Measurements from ENCODE around the gene CFAP46.

CFAP46 gene

DNA sequence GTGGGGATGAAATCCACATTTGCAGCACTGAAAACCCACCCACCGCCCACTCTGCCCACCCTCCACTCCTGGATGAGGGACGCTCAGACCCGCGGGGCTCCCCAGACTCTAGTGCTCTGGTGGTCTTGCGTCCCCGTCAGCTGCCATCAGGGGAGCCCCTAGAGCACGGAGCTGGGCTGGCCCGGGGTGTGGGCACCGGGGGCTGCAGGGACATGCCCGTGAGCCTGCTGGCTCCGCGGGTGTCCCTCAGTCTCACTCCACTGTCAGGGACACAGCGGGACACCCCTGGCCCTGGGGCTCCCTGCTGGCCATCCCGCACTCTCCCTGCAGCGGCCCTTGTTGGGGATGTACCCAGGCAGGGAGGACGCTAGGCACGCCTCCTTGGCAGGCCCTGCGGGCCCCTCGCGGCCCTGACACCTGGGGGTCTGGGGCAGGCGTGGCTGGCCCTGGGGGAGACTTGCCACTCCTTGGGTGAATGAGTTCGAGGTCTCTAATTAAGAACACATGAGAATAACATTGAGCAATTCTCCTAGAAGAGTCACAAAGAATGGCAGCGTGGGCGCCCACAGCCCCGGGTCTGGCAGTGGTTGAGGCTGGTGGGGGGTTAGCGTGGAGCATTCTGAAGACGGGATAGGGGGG lies 64.2 kb downstream of the CFAP46 start:
- no peak for DNase-seq

DNA sequence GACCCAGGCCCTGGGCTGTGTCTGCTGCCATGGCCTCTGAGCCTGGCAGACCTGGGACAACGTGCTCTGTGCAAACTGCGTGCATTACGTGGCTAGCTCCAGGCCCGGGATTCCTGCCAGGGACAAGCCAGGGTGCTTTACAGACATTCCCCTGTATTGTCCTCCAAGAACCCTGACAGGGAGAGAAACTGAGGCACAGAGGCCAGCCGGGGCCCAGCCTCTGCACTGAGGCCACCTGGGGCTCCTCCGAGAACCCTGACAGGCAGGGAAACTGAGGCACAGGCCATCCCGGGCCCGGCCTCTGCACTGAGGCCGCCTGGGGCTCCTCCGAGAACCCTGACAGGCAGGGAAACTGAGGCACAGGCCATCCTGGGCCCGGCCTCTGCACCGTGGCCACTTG lies 64.9 kb downstream of the CFAP46 start:
- DNase-seq = no peak

DNA sequence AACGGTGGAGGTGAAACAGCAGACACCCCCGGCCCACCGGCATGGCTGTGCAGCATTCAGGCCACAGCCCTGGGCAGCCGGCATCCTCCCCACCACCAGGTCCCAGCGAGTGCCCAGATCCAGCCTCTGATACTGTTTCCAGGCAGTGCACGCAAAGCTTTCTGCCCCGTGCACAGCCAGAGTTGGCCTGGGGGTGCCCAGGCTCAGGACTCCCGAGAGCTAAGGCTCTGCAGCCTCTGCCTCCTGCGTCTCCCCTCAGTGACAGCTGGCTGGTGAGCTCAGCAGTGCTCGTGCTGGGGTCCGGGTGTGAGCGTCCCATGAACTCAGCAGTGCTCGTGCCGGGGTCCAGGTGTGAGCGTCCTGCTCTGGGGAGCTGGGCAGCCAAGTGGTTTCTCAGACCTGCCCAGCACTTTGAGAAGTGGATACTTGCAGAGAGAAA lies 65.4 kb downstream of the CFAP46 start:
- DNase-seq = no peak

DNA sequence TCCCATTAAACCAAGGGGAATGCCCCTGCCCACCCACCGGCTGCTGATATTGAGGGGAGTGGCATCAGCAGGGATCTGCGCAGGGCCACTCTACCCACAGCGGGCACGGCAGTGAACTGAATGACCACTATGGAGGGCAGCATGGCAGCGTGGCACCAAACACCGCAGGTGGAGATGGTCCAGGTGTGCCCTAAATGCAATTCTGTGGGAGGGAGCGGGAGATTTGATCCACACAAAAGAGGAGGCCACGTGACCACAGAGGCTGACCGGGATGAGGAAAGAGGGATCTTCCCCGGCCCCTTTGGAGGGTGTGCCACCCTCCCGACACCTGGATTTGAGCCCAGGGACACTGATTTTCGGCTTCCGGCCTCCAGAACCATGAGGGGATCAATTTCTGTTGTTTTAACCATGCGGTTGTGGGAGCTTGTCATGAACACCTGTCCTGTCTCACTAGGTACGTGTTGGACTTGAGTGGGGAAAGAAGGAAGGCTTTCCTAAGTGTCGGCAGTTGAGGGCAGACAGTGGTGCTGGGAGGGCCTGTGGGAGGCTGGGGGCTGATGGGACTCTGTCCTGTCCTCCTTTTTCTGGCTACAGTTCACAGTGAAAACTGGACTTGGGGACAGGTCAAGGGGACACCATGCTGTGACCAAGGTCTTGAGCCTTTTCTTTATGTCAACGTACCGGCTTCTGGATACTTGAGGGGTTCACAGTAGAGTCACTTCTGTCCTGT lies 66.1 kb downstream of the CFAP46 start:
- no peak for DNase-seq

DNA sequence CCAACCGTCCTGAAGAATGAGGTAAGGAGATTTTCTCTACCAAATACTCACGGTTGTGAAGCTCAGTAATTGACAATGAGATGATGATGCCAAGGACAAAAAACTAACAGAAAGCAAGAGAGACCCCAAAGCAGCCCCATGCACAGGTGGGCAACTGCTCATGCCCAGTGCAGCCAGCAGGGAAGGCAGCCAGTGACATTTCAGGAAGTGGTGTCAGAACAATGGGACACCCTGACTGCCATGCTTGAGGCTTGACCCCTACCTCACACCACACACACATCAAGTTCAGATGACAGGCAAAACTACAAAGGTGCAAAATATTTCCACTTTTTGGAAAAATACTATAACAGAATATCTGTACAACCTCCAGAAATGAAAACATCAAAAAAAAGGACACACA lies 66.9 kb downstream of the CFAP46 start:
- no peak for DNase-seq

DNA sequence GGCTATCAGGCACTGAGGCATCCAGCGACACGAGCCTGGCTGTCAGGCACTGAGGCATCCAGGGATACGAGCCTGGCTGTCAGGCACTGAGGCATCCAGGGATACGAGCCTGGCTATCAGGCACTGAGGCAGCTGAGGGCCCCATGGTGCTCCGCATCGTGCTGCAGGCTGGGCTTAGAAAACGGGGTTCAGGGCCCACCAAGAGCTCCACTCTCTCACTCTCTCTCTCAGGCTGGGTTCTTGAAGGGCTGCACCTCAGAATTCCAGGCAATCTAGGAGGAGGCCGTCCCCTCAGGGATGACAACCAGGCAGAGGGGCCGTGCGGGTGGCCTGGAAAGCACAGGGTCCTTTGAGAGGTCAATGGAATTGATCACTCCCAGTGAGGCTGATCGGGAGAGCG lies 69.0 kb downstream of the CFAP46 start:
- no peak for DNase-seq

DNA sequence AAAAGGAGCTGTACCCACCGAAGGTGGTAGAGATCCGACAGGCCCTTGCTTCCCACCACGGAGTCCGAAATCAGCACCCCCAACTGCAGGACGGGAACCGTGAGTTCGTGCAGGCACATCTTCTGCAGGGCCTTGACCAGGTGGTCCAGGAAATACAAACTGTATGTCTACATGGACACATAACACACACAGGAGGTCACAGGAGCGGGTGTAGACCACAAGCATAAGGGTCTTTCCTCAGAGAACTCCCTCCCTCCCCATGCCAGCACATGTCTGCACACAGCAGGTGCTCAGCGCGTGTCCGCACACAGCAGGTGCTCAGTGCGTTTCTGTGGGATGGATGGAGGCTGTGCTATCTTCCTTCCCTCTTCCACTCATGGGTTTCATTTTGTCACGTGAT lies 69.7 kb downstream of the CFAP46 start:
- DNase-seq = no peak

DNA sequence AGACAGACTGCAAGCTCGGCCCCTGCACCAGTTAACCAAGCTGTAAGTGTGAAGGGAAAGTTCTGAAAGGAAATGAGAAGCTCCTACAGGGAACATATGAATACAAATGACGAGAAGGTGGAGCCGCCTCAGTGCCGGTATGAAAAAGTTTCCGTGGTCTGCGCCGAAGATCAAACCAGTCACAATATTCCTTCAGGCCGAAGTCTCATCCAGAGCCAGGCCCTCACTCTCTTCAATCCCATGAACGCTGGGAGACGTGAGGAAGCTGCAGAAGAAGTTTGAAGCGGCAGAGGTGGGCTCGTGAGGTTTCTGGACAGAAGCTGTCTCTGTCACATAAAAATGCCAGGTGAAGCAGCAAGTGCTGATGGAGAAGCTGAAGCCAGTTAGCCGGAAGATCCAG lies 71.9 kb downstream of the CFAP46 start:
- no peak for DNase-seq

DNA sequence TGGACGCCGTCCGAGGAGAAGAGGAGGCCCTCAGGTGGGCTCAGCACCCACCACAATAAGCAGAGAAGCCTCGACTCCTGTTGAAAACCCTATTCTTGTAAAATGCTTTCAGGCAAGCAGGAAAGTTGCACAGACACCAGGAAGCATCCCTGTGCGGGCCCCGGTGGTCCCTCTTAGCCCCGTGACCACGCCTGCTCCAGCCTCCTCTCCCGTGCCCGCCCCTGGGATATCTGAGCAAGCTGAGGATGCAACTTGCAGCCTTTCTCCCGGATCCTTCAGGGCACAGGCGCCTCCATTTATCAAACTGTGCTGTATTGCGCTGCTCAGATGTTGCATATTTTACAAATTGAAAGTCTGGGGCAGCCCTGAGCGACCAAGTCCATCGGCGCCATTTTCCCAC lies 72.7 kb downstream of the CFAP46 start:
- DNase-seq = no peak

DNA sequence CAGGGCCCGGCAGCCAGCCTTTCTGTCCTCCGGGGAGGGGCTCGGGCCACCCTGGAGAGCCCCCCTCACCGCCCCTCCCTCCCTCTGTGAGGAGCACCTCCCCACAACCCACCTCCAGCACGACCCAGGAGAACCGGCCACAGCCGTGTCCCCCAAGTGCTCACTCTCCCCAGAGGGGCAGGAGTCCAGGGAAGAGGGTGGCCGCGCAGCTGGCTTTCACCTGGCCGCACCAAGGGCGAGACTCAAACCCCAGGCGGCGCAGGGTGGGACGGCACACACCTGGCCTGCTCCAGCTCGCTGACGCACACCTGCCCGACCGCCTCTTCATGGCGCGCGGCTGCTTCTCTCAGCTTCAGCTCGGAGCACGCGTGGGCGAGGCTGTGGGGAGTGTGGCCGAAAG lies 73.4 kb downstream of the CFAP46 start:
- no peak for DNase-seq

DNA sequence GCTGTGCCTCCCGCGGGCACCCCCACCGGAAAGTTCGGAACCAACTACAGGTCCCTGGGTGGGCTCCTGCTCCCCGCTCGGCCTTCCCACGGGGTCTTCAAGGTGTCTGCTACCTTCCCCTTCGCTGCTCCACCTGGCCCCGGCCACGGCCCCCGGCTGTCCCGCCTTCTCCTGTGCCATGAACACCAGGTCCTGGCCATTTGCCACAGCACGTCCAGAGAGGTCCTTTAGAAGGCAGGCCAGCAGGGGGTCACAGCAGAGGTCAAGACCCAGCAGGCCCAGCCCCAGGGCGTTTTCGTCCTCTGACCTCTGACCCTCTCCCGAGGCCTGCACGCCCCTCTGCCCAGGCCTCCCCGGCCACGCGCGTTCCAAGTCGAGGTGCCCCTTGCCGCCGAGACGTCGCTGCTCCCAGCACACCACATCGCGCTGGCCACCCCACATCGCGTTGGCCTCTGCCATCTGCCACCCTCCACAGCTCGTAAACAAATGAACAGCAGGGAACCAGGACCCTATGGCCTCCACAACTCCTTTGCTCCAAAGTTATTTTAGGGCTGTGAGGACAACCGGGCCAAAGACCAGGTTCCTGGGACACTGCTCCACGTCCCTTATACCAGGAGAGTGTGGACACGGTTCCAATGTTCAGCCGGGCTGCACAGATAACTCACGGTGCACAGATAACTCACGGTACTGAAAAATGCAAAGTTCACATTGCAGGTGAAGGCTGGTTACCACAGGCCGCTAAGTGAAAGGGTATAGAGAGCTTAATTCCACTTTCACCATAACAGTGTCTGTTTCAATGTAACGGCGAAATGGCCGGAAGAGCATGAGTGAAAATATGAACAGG lies 74.3 kb downstream of the CFAP46 start:
- DNase-seq = no peak

DNA sequence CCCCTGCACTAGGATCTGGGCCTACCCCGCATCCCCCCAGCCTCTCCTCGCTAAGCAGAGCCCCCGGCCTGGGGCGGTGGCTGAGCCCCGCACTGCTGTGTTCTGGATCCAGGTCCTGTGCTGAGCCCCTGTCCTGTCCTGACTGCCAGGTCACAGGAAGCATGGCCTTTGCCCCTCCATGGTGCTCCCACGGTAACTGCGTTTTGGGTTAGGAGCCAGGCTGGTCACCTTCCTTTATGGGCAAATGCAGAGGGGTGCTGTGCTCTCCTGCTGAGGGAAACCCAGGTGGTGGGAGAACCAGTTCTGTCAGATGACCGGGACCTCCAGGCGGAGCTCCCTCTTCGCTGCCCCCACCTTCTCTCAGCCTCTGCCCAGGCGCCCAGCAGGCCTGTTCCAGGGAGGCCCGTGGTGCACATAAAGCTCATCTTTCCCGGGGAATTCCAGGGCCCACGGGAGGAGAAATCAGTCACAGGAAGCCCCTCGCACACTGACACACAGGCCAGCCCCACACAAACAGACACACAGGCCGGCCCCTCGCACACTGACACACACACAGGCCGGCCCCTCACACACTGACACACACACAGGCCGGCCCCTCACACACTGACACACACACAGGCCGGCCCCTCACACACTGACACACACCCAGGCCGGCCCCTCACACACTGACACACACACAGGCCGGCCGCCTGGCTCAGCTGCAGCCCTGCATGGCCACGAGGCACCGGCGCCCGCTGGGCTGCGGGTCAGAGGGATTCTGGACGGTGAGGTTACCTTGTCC lies 75.6 kb downstream of the CFAP46 start:
- DNase-seq = no peak

DNA sequence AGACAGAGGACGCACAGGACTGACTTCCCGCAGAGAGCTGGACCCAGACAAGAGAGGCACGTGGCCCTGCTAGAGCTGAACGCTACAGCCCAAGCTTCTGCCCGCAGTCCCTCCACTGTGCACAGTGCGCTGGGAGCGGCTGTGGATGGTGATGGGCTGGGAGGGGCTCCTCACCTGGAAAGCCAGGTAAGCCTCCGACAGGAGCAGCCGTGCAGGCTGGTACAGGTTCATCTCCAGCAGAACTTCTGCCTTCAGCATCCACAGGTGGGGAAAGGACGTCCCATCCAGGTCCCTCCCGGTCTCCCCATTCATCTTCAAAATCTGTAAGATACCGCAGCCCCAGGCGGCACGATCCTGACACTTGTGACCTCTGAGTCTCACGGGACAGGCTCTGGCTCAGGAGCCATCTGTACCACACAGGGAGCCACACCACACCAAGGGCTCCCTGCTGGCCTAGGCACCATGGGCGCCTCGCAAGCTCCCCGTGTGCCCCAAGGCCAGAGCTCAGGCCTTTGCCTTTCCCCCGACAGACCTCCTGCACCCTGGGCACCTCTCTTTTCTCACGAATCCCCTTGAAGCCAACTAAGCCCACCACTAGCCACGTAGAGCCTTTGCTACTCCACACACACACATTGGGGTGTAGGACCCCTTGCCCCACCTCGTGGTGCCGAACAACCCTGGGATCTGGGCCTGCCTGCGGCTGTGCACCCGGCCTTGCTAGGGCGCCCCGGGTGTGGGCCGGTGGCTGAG lies 76.3 kb downstream of the CFAP46 start:
- DNase-seq = no peak

DNA sequence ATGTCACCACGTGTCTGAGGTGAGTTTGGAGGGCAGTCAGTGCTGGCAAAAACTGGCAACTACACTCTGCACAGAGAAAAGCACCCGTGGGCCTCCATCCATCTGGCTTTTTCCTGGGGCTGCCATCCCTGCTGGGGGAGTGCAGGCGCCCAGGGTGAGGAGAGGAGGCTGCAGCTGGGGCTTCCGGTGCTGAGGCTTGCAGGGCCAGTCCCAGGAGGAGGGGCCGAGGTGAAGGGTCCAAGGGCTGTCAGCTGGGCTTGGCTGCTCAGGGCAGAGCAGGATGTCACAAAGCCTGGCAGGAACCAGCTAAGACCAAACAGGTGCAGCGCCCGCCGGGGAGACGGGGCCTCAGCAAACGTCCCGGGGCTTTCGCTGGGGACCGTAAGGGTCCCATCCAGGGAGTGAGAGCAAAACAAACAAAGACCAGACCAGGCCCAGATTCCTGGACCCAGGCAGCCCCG lies 77.2 kb downstream of the CFAP46 start:
- no peak for DNase-seq

DNA sequence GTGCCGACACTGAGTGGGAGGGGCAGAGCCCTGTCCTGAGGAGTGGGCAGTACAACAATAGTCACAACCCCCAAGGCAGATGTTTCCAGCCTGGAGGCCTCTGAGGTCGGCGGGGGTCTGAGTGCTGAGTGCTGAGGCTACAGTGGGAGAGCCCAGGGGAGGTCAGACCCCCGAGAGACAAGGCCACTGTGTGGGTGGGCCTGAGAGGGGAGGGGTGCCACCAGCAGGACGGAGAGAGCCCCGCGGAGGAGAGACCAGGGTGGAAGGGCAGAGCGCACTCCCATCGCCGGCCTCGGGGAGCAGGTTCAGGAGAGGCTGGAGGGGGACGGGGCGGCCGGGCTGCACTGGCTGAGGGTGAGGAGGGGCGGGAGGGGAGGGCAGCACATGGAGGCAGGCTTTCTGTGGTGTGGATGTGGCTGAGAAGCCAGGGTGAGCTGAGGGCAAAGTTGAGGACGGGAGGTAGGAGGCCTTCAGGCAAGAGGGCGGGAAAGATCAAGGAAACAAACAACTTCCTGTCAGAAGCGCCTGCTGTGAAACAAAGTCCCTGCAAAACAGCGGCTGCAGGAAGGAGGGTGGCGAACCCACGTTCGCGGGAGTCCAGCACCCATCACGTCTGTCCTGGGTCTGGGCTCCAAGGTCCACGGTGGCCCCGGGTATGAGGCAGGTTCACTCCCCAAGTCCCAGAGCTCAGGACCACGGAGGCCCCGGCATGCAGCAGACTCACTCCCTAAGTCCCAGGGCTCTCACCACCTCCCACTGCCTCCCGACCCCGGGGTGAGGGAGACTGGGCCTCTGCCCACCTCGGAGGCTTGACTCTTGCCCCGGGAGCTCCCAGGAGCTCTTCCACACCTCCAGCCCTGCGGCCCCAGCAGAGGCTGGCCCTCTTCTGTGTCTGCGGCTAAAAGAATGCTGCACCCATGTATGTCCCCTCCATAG lies 79.6 kb downstream of the CFAP46 start:
- DNase-seq = no peak

DNA sequence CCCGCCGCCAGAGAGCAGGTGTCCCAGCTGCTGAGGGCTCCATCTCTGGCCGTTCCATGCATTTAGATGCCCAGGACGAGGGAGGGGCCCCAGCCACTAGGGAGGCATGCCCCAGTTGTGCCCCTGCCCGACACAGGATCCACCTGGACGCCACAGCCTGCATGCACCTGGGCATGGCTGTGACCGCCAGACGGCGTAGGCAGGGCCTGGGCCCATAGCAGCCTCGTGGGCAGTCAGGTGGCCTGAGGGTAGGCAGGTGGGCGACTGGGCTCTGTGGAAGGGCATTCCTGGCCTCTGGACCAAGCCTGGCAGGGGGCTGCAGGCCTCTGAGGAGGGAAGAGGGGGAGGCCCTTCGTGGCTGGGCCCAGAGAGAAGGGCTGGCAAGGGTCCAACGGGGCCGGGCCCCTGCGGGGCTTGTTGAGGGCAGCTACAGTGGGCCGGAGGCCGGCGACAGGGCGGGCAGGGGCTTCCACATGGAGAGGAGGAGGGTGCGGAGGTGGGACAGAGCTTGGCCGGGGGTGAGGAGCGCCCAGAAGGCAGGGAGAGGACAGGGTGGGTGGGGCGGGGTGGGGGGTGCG lies 80.4 kb downstream of the CFAP46 start:
- no peak for DNase-seq

DNA sequence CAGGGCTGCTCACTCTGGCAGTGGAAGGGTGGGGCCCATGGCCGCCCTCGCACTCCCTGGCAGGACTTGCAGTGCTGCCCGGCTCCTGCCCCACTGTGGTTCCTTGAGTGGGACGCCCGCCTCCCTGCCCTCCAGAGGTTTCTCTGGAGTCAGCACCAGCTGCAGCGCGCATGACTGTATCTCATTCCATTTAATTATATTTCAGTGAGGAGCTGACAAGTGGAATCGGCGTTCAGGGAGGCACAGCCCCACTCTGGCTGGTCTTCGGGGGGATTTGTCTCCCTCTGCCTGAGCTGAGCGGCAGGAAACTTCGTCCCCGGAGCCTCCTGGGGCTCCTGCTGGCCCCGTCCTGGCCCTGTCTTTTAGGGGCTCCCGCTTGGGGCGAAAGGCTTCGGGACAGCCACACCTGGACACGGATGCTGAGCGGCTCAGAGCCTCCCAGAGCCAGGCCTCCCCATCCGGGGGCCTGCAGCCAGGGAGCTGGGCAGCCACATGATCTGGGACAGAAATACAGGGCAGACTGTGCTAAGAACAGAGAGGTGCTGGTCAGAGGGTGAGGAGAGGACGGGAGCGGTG lies 81.2 kb downstream of the CFAP46 start:
- DNase-seq = no peak

DNA sequence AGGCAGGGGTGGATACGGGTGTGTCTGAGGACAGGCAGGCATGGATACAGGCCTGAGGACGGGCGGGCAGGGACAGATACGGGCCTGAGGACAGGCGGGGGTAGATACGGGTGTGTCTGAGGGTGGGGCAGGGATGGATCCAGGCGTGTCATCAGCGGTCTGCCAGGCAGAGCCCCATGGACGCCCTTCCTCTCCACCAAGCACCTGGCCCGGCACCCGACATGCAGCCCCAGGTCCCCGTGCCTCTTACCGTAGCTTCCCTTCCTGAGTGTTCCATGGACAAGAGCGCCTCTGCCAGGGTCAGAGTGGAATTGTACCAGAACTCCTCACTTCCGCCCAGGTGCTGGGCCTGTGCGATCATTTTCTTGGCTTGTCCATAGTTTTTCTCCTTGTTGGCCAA lies 81.8 kb downstream of the CFAP46 start:
- no peak for DNase-seq

DNA sequence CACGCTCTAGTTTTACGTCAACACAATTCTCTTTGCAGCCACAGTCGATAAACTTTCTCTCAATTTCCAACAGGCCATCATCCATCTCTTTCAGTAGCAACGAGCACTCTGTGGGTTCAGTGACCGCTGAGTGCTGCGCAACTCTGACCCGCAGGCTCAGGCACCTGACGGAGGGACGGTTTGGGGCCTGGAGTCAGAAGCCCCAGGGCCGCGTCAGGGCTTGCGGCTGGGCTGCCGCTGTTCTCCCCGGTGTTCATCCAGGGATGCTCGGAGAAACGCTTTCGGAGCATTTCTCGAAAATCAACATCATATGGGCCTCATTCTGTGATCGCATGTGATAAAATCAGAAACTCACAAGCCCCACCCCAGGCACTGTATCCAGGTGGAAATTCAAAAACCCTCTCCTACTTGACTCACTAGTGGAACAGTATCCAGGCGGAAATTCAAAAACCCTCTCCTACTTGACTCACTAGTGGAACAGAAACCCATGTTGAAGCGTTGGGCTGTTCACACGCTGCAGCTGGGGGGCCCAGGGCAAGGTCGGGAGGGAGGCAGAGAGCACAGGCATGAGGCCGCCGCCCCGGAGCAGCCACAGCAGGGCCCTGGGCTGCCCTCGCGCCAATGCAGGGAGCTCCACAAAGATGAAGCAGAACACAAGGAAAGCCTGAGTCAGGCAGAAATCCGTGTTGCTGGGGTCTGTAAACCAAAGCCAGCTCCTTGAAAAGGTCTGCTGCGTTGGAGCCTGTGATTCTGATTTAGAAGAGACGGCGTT lies 83.1 kb downstream of the CFAP46 start:
- no peak for DNase-seq
